ENCODE results near the gene GALNT15.

- TF ChIP-seq SMC3 (IDR thresholded peaks at IDR 0.05; ENCODE audit: low read depth, low read length) (no peak), MXI1 (IDR thresholded peaks at IDR 0.05; ENCODE audit: borderline replicate concordance, low read depth, low read length) (peak; percentile 93), CTCF (conservative IDR thresholded peaks at IDR 0.05; ENCODE audit: low read depth, low read length) (no peak), MAZ (IDR thresholded peaks at IDR 0.05; ENCODE audit: borderline replicate concordance, low read depth, low read length) (peak; percentile 35; the same call in 1 of the 2 replicates), RAD21 (IDR thresholded peaks at IDR 0.05; ENCODE audit: low read length) (no peak), USF2 (IDR thresholded peaks at IDR 0.05; ENCODE audit: low read depth, low read length) (no peak)
Observed at GRCh38 chr3:16264708-16265454, 90.4 kb downstream of the GALNT15 start, which contains the start of the genes DPH3 and OXNAD1.
